ENCODE data around the gene CHM.
"Not testable (repeated sequence)": the region's sequence is repeated elsewhere in the genome, so short reads cannot be mapped to it uniquely, and the experiment has no call there.

The CHM gene, protein sequence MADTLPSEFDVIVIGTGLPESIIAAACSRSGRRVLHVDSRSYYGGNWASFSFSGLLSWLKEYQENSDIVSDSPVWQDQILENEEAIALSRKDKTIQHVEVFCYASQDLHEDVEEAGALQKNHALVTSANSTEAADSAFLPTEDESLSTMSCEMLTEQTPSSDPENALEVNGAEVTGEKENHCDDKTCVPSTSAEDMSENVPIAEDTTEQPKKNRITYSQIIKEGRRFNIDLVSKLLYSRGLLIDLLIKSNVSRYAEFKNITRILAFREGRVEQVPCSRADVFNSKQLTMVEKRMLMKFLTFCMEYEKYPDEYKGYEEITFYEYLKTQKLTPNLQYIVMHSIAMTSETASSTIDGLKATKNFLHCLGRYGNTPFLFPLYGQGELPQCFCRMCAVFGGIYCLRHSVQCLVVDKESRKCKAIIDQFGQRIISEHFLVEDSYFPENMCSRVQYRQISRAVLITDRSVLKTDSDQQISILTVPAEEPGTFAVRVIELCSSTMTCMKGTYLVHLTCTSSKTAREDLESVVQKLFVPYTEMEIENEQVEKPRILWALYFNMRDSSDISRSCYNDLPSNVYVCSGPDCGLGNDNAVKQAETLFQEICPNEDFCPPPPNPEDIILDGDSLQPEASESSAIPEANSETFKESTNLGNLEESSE

DNA sequence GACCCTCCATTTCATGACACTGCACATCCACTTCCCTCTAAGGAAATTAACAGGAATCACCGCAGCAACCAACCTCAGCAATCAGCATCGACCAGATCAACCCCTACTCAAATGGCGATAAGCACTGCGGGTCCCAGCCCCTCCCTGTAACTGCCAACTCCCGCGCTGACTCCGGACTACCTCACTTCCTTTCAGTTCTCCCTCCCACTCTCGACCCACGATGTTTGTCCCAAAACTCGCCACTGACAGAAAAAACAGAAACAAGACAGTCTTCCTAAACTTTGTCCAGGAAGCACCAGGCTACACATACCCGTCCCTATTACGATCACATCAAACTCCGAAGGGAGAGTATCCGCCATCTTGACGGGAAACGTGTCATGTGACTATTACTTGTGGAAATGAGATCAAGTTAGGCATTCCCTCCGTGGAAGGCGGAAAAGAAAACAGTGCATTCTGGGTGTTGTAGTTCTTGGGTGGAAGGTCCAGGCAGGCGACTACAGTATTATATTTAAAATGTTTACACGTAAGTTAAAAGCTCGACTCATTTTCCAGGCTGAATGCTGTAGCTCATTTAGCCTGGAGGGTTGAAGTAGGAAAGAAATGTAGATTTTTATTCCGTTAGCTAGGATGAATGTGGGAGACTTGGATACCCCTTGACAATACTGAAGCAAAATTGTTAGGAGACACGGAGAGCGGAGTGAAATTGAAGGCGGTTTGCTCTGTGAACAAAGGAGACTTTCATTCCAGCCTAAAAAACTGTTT lies at the start of gene CHM:
CHM (minus strand) TSS at position 385 of the 762 bp plus-strand sequence; CDS start at position 359, 26 bp downstream.
- peak; percentile 81 for DNase-seq

DNA sequence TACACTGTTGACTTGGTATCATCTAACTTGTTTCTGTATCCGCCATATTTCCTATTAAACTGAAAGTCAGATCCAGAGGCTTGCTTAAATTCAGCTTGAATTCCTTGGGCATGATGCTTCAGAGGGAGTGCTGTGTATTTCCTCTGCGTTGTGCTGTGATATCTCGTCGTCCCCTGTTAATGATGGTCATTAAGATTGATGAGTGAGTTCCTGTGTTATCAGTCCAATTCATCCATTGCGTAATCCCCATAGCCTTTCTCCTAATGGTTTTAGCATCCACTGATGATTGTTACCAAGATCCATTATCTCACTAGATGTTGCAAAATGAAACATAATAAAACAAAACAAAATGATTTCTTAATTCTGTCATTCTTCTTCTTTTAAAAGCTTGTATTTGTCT lies 31.3 kb upstream of the CHM start:
- no peak for DNase-seq

DNA sequence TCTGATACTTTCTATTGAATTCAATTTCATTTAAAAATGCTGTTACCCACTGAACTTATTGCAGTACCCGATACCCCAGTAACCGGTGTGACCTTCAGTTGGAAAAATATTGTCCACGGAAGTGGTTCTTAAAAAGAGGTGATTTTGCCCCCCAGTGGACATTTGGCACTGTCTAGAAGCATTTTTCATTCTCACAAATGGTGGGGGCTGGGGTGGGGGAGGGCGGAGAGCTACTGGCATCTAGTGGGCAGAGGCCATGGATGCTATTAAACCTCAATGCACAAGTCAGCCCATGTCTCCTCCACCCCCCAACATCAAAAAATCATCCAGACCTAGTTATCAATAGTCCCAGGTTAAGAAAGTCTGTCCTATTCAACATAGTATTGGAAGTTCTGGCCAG lies 19.6 kb upstream of the CHM start:
- DNase-seq = no peak

- no peak for DNase-seq
These were observed 14.0 kb upstream of the CHM start for GRCh38 chrX:86061407-86061806.

- no peak for DNase-seq
These were observed 4.4 kb upstream of the CHM start for GRCh38 chrX:86051741-86052140.

DNA sequence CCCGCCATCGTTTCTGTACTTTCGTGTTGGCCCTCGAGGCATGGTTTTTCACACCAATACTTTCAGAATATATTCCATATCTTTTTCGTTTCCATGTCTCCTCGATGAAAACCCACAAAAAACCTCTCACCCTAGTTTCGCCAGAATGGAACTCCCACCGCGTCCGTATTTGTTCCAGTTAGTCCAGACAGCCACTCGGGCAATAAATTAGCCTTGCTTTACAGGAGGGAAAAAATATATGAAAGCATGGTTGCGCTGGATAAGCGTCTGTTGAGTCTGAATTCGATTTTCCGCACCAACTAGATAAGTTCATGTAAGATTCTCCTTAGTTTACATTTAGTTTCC lies 550 bp upstream of the CHM start:
- no peak for DNase-seq

GRCh38 chrX:86044216-86044615 lies 3.1 kb downstream of the CHM start:
- DNase-seq = no peak

DNA sequence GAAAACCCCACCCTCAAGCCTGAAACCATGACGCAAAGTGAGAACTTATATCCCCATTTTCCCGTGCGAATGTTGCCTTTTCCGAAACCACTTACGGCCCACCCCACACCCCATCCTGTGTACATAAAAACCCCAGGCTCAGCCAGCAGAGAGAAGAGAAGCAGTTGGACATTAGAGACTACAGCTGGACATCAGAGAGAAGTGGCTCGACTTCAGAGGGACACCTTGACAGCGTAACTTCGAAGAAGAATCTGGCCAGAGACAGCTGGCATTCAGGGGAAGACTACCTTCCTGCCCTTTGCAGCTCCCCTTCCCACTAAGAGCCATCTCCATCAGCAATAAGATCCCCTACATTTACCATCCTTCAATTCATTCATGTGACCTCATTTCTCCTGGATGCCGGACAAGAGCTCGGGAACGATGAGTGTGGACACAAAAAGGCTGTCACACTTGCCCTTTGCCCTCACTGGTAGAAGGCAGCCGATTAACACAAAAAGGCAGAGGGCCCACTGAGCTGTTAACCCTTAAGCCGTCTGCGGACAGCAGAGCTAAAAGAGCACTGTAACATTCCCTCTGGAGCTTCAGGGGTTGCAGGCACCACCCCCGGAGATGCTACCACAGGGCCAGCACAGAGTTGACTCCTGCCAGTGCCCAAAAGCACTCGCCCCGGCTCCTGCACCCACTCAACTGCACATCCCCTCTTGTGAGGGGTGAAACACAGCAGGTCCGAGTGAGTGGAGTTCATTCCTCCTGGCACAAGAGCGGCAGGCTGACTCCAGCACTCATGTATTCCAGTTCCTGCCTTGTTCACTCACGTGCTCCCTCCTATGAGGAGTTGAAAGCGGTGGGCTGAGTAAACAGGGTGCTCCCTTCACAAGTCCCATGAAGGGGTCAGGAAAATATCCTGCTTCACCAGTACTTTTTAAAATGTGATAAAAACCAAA lies 7.5 kb downstream of the CHM start:
- no peak for DNase-seq

DNA sequence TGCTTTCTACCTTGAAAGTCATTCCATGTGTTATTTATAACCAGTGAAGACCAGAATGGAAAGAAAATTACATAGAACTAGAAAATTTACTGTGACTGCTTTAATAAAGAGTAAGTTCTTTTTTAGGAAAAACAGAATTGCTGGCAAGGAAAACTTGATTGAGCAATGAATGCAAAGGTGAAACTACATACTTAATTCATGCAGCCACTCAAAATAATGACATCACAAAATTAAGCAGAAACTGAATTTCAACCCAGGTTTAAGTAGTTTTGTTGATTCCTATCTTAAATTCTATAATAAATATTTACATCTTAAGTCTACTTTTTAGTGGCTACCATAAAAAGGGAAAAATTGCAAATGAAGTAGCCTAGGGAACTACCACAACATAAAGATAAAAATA lies 14.0 kb downstream of the CHM start:
- no peak for DNase-seq

DNA sequence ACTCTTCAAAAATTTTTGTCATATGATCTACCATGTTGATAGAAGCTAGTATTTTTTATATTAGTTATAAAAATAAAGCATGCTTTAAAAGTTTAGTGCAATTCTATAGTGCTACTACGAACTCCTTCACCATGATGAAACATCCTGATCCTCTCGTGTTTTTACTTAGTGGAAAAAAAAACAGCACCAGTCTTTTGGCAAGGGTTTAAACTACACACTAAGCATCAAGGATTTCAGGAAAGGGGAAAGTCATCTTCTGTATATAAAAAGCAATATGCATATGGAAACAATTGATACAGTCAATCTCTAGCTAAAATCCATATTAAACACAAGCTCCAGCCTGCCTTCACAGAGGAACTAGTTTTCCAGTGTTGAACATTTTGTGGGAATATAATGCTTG lies 18.7 kb downstream of the CHM start:
- DNase-seq = peak; percentile 7

GRCh38 chrX:86023811-86024210 lies 23.5 kb downstream of the CHM start:
- no peak for DNase-seq

GRCh38 chrX:86021652-86022289 lies 25.6 kb downstream of the CHM start:
- DNase-seq = no peak

- DNase-seq = no peak
These were observed 31.2 kb downstream of the CHM start for GRCh38 chrX:86016139-86016538.

- not testable (repeated sequence) for DNase-seq
These were observed 32.4 kb downstream of the CHM start for GRCh38 chrX:86014959-86015358.

- no peak for DNase-seq
These were observed 32.9 kb downstream of the CHM start for GRCh38 chrX:86014421-86014820.

DNA sequence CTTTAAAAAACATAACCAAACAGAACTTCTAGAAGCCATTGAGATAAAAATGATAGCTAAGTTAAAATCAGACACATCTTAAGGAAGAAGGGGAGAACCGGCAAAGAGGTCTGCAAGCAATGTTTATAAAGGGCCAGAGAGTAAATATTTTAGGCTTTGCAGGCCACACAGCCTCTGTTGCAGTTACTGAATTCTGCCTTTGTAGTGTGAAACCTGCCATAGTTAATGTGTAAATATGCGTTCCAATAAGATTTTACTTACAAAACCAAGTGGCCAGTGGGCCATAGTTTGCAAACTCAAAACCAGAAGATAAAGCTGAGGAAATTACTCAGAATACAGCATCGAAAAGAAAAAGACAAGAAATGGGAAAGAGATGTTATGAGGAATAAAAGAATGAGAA lies 33.6 kb downstream of the CHM start:
- DNase-seq = no peak

DNA sequence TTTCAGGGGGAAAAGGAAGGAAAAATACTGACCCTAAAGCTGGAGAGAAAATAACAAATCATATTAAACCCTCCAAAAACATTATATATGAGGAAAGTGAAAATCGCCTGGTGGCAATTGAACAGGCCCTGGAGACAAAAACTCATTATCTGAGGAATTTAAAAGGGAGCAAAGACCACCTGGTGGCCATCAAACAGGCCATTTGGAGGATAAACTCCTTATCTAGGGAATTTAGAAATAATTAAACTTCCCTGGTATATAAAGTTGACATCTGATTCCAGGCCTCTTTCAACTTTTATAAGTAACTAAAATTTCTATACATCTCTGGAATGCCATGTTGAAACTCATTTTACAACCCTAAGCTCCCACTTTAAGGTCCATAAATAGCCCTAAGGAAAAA lies 35.2 kb downstream of the CHM start:
- no peak for DNase-seq

- DNase-seq = not testable (repeated sequence)
These were observed 37.6 kb downstream of the CHM start for GRCh38 chrX:86009803-86010202.

- DNase-seq = not testable (repeated sequence)
These were observed 39.5 kb downstream of the CHM start for GRCh38 chrX:86007891-86008290.

- peak; percentile 25 for DNase-seq
These were observed 45.1 kb downstream of the CHM start for GRCh38 chrX:86002076-86002896.

- no peak for DNase-seq
These were observed 48.4 kb downstream of the CHM start for GRCh38 chrX:85998954-85999353.
